IPS-18a (cell line): Measurements from ENCODE around the gene MIB1.

Source experiments
- H3K27ac ChIP-seq: one replicate; pipeline ENCODE4 v1.5.1; 2013; ENCODE audit warnings: low read length
- H3K27me3 ChIP-seq: one replicate; pipeline ENCODE4 v1.6.1; 2013; ENCODE audit warnings: mild to moderate bottlenecking, low read length; ENCODE audit not compliant: control insufficient read depth, insufficient read depth
- H3K36me3 ChIP-seq: one replicate; pipeline ENCODE4 v1.6.1; 2013; ENCODE audit warnings: low read depth, low read length; ENCODE audit not compliant: control insufficient read depth
- H3K4me1 ChIP-seq: one replicate; pipeline ENCODE4 v1.6.1; 2013; ENCODE audit warnings: low read depth, low read length; ENCODE audit not compliant: control insufficient read depth
- H3K4me3 ChIP-seq: one replicate; pipeline ENCODE4 v1.5.1; 2013; ENCODE audit warnings: low read length
- H3K9ac ChIP-seq: one replicate; pipeline ENCODE4 v1.6.1; 2013; ENCODE audit warnings: mild to moderate bottlenecking, low read length, moderate library complexity
- H3K9me3 ChIP-seq: one replicate; pipeline ENCODE4 v1.6.1; 2013; ENCODE audit warnings: low read depth, low read length; ENCODE audit not compliant: control insufficient read depth

MIB1 gene

DNA sequence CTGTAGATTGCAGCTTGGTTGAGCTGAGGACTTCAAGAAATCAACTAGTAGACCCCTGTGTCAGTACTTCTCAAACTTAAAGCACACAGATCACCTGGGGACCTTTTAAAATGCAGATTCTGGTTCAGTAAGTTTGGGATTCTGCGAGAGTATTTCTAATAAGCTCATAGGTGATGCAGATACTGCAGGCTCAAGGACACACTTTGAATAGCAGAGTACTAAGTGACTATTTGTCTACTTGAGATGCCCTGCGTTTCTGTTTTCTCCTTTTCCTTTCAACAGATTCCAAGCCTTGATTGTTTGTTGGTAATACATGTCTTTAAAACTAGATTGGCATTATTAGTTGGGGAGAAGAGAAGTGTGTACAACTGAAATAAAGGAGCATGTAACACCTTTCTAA, 6.7 kb downstream of the MIB1 start:
- Histone ChIP-seq H3K4me3 (no peak overlapping the region), H3K27ac (peak overlapping the region; percentile 30), H3K9me3 (no peaks in the 10 kb centered on the region), H3K27me3 (no peaks in the 10 kb centered on the region), H3K9ac (no peak overlapping the region), H3K36me3 (no peaks in the 10 kb centered on the region), H3K4me1 (peaks cover 31% of the 10 kb centered on the region)

DNA sequence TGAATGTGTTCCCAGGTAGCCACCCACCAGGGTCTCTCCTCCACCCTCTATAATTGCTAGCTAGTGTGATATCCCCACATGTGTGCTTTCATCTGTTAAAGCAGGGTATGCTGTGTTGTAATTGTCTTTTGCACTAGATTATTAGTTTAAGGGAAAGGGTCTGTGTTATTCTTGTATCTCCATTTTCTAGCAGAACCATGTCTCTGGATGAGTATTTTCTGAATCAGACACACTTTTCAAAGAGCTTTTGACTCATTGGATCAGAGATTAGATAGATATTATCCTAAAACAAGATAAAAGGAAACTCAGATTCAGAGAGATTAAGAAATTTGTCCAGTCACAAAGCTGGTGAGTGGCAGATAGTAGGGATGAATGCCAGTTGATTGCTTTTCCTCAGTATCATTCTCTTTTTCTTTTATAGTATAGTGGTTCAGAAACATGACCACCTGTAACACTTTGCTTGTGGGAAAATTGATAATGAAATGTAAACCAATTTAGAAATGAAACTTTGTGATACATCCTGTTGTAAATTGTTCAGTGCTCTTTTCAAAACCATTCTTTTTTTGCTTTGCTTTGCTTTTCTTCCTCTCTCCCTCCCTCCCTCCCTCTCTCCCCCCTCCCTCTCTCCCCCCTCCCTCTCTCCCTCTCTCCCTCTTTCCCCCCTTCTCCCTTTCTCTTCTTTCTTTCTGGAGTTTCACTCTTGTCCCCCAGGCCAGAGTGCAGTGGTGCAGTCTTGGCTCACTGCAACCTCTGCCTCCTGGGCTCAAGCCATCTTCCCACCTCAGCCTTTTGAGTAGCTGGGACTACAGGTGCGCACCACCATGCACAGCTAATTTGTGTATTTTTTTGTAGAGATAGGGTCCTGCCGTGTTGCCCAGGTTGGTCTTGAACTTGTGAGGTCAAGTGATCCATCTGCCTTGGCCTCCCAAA, 7.4 kb downstream of the MIB1 start:
- no peaks in the 10 kb centered on the region for H3K9me3 ChIP-seq
- no peak overlapping the region for H3K27ac ChIP-seq
- no peak overlapping the region for H3K9ac ChIP-seq

DNA sequence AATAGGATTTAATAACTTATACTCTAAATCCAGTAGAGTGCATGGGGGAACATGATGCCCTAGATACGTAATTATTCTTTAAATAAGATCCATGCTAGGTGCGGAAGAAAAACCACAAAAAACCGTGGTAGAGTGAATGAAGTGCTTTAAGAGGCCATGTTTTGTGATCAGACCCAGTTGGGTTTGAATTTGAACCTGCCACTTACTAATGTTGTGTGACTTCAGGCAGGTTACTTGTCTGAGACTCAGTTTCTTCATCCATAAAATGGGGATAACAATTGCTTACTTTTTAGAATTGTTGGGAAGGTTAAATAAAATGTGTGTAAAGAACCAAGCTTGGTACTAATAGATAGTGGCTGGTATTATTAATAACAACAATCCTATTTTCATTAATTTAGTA, 17.2 kb downstream of the MIB1 start:
- H3K4me3 ChIP-seq = no peak overlapping the region
- H3K27ac ChIP-seq = no peak overlapping the region
- no peaks in the 10 kb centered on the region for H3K36me3 ChIP-seq
- no peak overlapping the region for H3K9ac ChIP-seq
- no peaks in the 10 kb centered on the region for H3K9me3 ChIP-seq
- peaks cover 11% of the 10 kb centered on the region for H3K4me1 ChIP-seq
- no peaks in the 10 kb centered on the region for H3K27me3 ChIP-seq

More for the DNA sequence above, 7.4 kb downstream of the MIB1 start:
- no peaks in the 10 kb centered on the region for H3K36me3 ChIP-seq
- peaks cover 25% of the 10 kb centered on the region for H3K4me1 ChIP-seq
- H3K27me3 ChIP-seq = no peaks in the 10 kb centered on the region
- H3K4me3 ChIP-seq = no peak overlapping the region

DNA sequence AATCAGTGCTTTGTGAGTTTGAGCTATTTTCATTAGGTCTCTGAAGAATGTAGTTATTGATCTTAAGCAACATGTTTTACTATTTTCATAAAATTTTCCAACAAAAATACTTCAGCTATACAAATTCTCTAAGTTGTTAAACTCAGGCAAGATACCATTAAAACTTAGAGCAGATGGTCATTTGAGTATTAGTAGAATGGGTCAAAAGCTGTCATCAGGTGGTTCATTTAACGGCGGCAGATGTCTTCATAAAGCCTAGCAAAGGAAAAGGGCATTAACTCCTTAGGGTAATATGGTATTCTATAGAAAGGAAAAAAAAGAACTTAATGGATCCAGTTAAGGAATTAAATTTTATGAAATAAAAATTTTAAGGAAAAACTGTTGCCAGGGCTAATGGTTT, 19.2 kb downstream of the MIB1 start:
- Histone ChIP-seq H3K27ac (no peak overlapping the region), H3K27me3 (no peaks in the 10 kb centered on the region), H3K9ac (no peak overlapping the region), H3K4me1 (peaks cover 14% of the 10 kb centered on the region), H3K9me3 (no peaks in the 10 kb centered on the region), H3K36me3 (no peaks in the 10 kb centered on the region), H3K4me3 (no peak overlapping the region)

DNA sequence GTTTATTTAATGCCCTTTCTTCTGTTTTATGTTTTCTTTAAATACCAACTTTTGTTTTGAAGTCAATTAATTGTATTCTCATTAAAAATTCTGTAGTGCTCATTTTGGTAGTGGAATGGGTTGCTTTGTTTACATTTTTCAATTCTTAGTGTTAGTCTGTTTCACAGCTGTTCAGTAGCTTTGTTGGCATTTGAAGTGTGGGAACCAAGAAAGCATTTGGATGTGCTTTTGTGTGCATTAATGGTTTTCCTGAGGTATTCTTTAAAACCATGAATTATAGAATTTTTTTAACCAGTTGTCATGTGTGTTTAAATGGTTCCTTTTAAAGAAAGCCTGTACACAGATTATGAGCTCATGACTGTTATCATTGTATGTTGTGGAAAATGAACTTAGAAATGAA, 19.7 kb downstream of the MIB1 start:
- Histone ChIP-seq H3K4me3 (no peak overlapping the region), H3K27ac (no peak overlapping the region), H3K4me1 (peaks cover 14% of the 10 kb centered on the region), H3K36me3 (no peaks in the 10 kb centered on the region), H3K9ac (no peak overlapping the region), H3K27me3 (no peaks in the 10 kb centered on the region), H3K9me3 (no peaks in the 10 kb centered on the region)

DNA sequence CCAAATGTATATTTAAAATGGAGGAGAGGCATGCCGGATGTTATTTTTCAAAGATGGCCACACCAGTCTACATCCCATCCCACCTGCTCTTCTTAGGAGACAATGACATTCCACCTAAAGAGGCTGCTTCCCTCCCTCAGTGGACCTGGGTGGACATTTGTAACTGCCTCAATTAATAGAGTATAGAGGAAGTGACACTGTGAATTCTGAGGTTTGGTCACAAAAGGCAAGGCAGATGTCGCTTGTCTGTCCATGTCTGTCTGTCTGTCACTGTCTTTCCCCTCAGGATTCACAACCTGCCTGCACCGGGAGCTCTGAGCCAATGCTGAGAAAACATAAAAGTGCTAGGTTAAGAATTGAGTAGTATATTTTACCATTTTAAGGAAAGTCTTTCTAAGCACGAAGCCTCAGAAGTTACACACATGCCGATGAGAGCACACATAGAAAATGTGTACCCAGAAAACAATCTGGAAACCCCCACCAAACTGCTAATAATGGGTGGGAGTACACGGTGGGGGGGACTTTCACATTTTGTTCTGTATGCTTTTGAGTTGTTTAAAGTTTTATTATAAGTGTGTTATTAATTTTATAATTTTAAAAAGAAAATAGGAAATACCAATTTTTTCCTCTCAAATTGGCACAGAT, 21.0 kb downstream of the MIB1 start:
- Histone ChIP-seq H3K4me1 (peaks cover 14% of the 10 kb centered on the region), H3K27ac (no peak overlapping the region), H3K27me3 (no peaks in the 10 kb centered on the region), H3K9ac (no peak overlapping the region), H3K9me3 (no peaks in the 10 kb centered on the region), H3K36me3 (peaks cover 10% of the 10 kb centered on the region), H3K4me3 (no peak overlapping the region)

DNA sequence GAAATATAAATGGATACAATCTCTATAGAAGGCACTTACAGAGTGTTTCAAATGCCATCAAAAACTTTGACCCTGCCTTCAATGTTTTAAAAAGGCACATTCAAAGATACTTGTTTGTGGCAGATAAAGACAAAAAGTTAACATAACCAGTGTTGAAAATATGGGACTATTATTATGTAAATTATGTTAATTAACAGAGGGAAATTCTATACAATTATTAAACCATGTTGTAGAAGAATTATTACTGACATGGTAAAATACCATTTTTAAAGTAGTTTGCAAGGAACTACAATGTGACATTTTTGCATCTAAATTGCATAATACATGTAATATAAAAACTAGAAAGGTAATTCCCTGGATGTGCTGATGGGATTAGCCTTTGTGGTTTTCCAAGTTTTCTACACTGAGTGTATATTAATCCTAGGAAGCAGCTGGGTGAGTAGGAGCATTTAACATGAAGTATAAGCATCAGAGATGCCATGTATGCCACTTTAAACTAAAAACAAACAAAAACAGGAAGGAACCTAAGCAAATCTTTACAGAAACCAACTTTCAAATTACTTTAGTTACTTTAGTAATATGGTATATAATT, 21.7 kb downstream of the MIB1 start:
- H3K9me3 ChIP-seq = no peaks in the 10 kb centered on the region
- no peak overlapping the region for H3K27ac ChIP-seq
- peaks cover 14% of the 10 kb centered on the region for H3K4me1 ChIP-seq
- peaks cover 17% of the 10 kb centered on the region for H3K36me3 ChIP-seq
- H3K4me3 ChIP-seq = no peak overlapping the region
- H3K27me3 ChIP-seq = no peaks in the 10 kb centered on the region
- no peak overlapping the region for H3K9ac ChIP-seq

DNA sequence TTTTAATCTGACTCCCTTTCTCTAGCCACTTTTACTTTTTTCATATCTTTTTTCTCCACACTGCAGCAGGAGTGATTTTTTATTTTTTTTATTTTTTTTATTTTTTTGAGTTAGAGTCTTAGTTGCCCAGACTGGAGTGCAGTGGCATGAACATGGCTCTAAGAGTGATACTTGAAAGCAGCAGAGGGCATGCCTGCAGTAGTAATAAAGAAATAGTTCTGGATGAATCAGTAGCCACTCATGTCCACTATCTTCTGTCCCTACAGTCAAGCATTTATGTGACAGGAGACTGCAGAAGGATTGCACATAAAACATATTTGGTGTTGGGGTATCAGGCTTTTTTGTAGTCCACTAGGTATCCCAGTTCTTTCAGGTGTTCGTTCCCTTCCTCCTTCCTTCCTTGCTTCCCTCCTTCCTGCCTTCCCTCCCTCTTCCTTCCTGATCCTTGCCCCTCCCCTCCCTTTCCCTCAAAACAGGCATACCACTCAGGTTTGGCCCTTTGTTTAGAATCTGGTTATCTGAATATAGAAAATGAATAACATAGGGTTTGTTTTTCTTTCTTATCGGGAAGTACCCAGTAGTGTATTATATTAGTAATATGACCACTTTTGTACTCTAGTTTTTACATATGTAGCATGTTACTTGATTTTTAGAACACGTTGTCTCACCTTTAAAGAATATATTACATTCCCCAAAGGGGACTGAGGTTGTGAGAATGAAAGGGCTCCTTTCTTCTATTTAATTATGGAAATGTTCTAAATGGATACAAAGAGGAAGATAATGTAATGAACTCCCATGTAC, 23.5 kb downstream of the MIB1 start:
- H3K27me3 ChIP-seq = no peaks in the 10 kb centered on the region
- H3K36me3 ChIP-seq = peaks cover 30% of the 10 kb centered on the region
- H3K27ac ChIP-seq = no peak overlapping the region
- peaks cover 14% of the 10 kb centered on the region for H3K4me1 ChIP-seq
- H3K9ac ChIP-seq = no peak overlapping the region
- H3K9me3 ChIP-seq = no peaks in the 10 kb centered on the region
- no peak overlapping the region for H3K4me3 ChIP-seq

DNA sequence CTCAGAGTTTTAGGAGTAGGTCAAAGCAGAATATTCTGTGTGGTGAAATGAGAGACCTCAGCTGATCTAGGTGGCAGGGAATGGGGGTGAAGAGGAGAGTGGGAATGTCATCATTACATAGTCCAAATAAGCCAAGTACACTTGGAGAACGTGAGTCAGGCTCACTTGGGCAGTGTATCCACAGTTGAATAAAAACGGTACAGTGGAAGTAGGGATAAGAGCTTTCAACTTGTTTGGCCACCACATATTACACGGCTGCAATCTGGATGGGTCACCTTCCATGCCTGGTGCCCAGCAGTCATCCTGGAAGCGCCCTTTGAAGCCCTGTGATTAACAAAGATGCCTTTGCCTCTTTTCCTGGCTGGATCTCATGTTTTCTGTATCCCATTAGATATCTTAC, 28.6 kb downstream of the MIB1 start:
- H3K4me3 ChIP-seq = no peak overlapping the region
- no peak overlapping the region for H3K27ac ChIP-seq
- no peak overlapping the region for H3K9ac ChIP-seq
- H3K27me3 ChIP-seq = no peaks in the 10 kb centered on the region
- no peaks in the 10 kb centered on the region for H3K9me3 ChIP-seq
- H3K36me3 ChIP-seq = peaks cover 41% of the 10 kb centered on the region
- H3K4me1 ChIP-seq = no peaks in the 10 kb centered on the region

DNA sequence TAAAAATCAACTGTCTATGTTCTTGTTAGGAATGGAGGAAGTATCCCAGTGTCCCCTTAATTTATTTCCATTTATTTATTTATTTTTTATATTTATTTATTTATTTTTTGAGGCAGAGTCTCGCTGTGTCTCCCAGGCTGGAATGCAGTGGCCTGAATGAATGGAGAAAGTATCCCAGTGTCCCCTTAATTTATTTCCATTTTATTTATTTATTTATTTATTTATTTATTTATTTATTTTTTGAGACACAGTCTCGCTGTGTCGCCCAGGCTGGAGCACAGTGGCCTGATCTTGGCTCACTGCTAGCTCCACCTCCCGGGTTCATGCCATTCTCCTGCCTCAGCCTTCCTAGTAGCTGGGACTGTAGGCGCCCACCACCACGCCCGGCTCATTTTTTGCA, 34.1 kb downstream of the MIB1 start:
- H3K9me3 ChIP-seq = no peaks in the 10 kb centered on the region
- no peak overlapping the region for H3K27ac ChIP-seq
- no peak overlapping the region for H3K4me3 ChIP-seq
- no peak overlapping the region for H3K9ac ChIP-seq
- peaks cover 34% of the 10 kb centered on the region for H3K36me3 ChIP-seq
- no peaks in the 10 kb centered on the region for H3K27me3 ChIP-seq
- no peaks in the 10 kb centered on the region for H3K4me1 ChIP-seq

DNA sequence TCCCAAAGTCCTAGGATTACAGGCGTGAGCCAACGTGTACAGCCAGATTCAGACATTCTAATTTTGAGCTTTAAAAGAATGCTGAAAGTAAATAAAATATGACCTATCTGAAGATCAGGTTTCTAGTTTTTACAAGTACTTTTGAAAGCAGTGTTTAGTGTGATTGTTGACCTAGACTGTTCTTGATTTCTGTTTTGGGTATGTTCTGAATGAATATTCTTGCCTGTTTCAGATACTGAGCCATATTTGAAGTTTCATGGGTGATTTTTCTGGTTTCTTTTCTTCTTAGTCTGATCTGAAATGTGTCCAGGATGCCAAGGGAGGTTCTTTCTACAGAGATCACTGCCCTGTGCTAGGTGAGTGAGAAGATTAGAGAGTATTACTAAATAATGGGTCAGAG, 37.2 kb downstream of the MIB1 start:
- no peak overlapping the region for H3K27ac ChIP-seq
- peaks cover 40% of the 10 kb centered on the region for H3K36me3 ChIP-seq
- H3K9me3 ChIP-seq = no peaks in the 10 kb centered on the region
- no peak overlapping the region for H3K4me3 ChIP-seq
- no peaks in the 10 kb centered on the region for H3K4me1 ChIP-seq
- no peaks in the 10 kb centered on the region for H3K27me3 ChIP-seq
- no peak overlapping the region for H3K9ac ChIP-seq
